NB4 (cell line): ENCODE measurements around the gene SLX1A.
"Not testable (repeated sequence)": the region's sequence is repeated elsewhere in the genome, so short reads cannot be mapped to it uniquely, and the experiment has no call there.

Experiments used
- CTCF ChIP-seq: IDR thresholded peaks from one replicate; pipeline ENCODE4 v1.5.1; 2012; ENCODE audit warnings: low read depth, low read length
- MAX ChIP-seq: IDR thresholded peaks from 2 replicates; pipeline ENCODE4 v1.6.1; 2011; ENCODE audit warnings: low read depth, low read length
- POLR2A ChIP-seq: IDR thresholded peaks from 2 replicates; pipeline ENCODE4 v1.6.1; 2011; ENCODE audit warnings: mild to moderate bottlenecking; ENCODE audit not compliant: insufficient read length; ENCODE audit errors: extremely low read depth

GRCh38 chr16:30176876-30177275, 16.8 kb upstream of the SLX1A start:
- not testable (repeated sequence) for TF ChIP-seq POLR2A, CTCF, MAX
